Hippocampal formation (tissue), 2 donors: ENCODE measurements around the gene MEGF6.
A peak's percentile ranks its signal among the peaks of the same experiment; 100 is the strongest.

Source experiments
- DNase-seq, 2 donors: peaks; one replicate each; lab custom pipeline; 2025; lab: John Stamatoyannopoulos, UW

MEGF6 gene

GRCh38 chr1:3459051-3459908 is 152.0 kb downstream of the MEGF6 start:
- DNase-seq = no peak

- DNase-seq = peak in 1 of 2 donors; percentile 10
Measured at GRCh38 chr1:3457910-3458883, 153.1 kb downstream of the MEGF6 start.

GRCh38 chr1:3456964-3457909 is 154.1 kb downstream of the MEGF6 start:
- no peak for DNase-seq

GRCh38 chr1:3456449-3456963 is 154.8 kb downstream of the MEGF6 start:
- DNase-seq = no peak

GRCh38 chr1:3455670-3456448 is 155.4 kb downstream of the MEGF6 start:
- no peak for DNase-seq

- no peak for DNase-seq
Measured at GRCh38 chr1:3454811-3455618, 156.3 kb downstream of the MEGF6 start.

GRCh38 chr1:3453891-3454810 is 157.2 kb downstream of the MEGF6 start, which contains the start of gene ARHGEF16:
ARHGEF16 (plus strand) TSS chr1:3454665; CDS start chr1:3463085, 8,420 bp downstream.
- DNase-seq = no peak

- DNase-seq = peak; percentile 18 to 65
Measured at GRCh38 chr1:3453203-3453761, 158.0 kb downstream of the MEGF6 start.

GRCh38 chr1:3452866-3453175 is 158.5 kb downstream of the MEGF6 start:
- DNase-seq = no peak

- DNase-seq = no peak
Measured at GRCh38 chr1:3451994-3452865, 159.1 kb downstream of the MEGF6 start.

- DNase-seq = no peak
Measured at GRCh38 chr1:3450983-3451382, 160.3 kb downstream of the MEGF6 start.

GRCh38 chr1:3450202-3450863 is 161.0 kb downstream of the MEGF6 start:
- DNase-seq = no peak

- DNase-seq = peak in 1 of 2 donors; percentile 32
Measured at GRCh38 chr1:3444736-3445135, 166.6 kb downstream of the MEGF6 start.

- no peak for DNase-seq
Measured at GRCh38 chr1:3444298-3444697, 167.0 kb downstream of the MEGF6 start.

GRCh38 chr1:3443807-3444206 is 167.5 kb downstream of the MEGF6 start:
- DNase-seq = no peak

GRCh38 chr1:3442901-3443300 is 168.4 kb downstream of the MEGF6 start:
- DNase-seq = no peak

- no peak for DNase-seq
Measured at GRCh38 chr1:3442331-3442730, 169.0 kb downstream of the MEGF6 start.
